ENCODE data around the gene KRT7.

The KRT7 gene

DNA sequence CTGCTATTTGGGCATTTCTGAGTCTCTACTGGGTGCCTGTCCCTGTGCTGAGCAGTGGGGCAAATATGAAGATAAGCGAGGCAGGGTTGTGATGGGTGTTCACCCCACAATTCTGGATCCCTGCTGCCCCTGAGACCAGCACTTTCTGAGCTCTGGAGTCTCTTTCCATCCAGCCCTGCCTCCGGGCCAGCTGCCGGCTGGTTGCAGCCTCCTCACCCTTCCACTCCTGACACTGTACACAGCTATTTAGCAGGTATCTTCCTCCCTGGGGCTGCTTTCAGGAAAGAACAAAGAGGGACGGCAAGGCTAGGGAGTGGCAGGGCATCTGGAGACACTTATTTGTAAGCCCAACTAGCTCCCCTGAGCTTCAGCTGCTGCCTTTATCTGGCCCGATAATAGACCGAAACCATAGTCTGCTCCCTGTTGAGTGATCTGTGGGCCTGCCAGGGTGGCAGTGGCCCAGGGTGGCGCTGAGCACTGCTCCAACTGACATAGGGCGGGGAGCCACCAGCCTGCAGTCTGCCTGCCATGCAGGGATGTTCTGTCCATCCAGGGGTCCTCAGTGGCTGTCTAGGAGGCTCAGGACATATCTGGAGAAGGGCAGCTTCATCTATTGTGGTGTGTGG, 33.6 kb upstream of the KRT7 start:
- no peak for DNase-seq (ENCODE audit: low read depth in 2 of 2)

DNA sequence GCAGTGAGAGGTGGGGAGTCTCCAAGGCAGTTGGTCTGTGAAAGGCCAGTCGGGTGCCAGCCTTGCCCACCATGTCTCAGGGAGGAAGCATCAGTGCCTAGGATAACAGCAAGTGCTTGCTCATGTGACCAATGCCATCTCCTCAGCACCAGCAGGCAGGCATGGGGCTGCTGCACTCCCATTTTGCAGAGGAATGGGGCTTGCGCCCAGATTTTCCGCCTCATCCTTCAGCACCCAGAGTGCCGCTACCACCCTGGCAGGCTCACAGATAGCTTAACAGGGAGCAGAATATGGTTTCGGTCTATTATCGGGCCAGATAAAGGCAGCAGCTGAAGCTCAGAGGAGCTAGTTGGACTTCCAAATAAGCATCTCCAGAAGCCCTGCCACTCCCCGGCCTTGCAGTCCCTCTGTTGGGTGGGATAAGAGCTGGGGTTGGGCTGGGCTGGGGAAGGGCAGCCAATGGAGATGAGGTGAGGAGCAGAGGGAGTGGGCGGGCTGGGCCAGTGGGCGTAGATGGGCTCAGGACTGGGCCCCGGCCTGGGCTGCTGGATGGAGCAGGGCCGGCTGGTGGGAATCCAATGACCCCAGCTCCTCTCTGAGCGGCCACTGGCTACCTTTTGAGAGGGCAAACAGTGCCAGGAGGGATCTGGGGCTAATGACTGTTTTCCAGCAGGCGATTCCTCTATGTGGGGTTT, 32.8 kb upstream of the KRT7 start:
- DNase-seq (ENCODE audit: low read depth in 2 of 2): no peak

GRCh38 chr12:52200781-52201450, 32.1 kb upstream of the KRT7 start:
- DNase-seq (ENCODE audit: low read depth in 2 of 2): no peak

- DNase-seq (ENCODE audit: low read depth in 2 of 2): no peak
These were observed 31.6 kb upstream of the KRT7 start for GRCh38 chr12:52201451-52201839.

DNA sequence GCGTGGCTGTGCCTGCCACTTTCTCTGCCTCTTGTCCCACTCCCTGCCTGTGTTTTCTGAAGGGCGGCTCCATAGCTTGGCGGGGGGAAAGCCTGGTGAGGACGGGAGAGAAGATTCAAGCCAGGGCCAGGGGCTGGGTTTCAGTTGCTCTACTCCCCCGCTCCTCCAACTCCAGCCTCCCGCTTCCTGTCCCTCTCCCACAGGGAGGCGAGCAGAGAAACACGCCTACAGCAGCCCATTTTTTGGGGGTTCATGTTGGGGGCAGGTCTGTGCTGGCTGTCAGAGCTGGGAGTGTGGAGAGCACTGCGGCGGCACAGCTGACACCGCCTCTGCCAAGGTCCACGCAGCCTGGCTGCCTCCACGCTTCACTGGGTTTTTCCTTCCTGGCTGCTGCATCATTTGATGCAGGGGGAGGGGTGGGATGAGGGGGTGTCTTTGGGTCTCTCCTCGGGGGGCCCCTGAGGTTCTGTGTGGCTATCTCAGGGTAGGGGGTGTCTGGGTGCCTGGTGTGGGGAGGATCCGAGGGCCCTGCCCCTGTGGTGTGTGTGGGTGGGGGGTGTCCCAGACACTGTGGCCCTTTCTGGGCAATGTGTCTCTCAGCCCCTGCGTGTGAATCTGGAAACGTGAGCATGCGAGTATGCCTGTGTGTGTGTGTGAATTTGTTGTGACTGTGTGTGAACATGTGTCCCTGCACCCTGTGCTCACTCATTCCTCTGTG, 30.5 kb upstream of the KRT7 start:
- no peak for DNase-seq (ENCODE audit: low read depth in 2 of 2)

DNA sequence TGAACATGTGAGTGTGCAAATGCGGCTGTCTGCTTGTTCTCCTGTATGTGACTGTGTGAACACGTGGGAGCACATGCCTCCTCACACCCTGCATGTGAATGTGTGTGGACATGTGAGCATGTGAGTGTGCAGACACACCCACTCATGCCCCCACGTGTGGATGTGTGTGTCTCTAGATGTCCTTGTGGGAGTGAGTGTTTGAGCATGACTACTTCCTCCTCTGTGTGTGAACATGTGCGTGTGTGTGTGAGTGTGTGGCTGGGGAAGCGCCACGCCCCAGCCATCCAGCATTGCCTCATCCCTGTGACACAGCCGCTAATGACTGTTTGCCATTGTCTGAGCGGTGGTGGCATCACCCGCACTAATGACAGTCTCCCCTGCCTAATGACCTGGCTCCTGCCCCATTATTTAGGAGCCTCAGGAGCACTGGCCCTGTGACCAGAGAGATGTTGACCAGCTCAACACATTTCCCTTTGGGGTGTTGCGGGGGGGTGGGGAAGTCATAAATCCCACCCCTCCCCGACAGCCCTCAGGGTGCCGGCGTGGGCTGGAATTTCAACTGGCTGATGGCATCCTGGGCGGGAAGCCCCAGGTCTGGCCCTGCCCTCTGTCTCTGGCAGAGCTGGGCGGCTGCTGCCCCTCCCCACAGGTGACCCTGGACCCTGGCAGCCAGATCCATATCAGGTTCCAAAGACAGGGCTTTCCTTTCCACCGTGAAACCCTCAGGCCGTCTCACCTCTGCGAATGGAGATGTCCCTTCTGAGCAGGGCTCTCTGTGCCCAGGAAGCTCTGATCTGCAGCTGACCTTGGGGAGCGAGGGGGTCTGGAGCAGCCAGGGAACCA, 29.7 kb upstream of the KRT7 start:
- no peak for DNase-seq (ENCODE audit: low read depth in 2 of 2)

GRCh38 chr12:52204095-52204930, 28.7 kb upstream of the KRT7 start:
- DNase-seq (ENCODE audit: low read depth in 2 of 2): no peak

- no peak for DNase-seq (ENCODE audit: low read depth in 2 of 2)
These were observed 28.0 kb upstream of the KRT7 start for GRCh38 chr12:52204931-52205505.

DNA sequence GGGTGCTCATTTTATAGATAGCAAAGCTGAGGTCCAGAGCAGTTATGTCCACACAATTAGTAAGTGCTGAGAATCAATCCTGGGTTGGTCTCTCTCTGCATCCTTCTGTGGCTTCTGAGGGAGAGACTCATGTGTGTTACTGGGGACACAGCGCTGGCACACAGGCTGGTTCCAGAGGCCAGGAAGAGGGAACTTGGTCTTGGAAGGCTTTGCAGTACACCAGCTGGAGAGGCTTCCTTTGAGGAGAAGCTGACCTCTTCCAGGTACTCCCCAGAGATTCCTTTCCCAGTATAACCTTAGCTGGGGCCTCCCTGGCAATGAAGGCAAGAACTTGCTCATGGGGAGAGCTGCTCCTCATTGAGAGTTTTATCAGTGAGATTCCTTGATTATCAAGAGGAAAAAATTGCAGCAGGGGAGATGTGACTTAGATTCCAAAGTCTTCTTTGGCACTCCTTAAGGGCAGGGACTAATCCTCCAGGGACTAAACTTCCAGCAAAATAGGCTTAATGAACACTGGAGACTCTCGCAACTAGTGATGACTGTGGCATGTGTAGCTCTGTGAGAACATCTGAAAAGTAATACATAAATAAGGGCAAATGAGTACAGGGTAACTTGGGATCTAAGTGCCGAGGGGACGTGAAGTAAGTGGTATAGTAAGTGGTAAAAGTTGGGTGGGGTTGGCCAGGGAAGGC, 27.3 kb upstream of the KRT7 start:
- DNase-seq (ENCODE audit: low read depth in 2 of 2): no peak

DNA sequence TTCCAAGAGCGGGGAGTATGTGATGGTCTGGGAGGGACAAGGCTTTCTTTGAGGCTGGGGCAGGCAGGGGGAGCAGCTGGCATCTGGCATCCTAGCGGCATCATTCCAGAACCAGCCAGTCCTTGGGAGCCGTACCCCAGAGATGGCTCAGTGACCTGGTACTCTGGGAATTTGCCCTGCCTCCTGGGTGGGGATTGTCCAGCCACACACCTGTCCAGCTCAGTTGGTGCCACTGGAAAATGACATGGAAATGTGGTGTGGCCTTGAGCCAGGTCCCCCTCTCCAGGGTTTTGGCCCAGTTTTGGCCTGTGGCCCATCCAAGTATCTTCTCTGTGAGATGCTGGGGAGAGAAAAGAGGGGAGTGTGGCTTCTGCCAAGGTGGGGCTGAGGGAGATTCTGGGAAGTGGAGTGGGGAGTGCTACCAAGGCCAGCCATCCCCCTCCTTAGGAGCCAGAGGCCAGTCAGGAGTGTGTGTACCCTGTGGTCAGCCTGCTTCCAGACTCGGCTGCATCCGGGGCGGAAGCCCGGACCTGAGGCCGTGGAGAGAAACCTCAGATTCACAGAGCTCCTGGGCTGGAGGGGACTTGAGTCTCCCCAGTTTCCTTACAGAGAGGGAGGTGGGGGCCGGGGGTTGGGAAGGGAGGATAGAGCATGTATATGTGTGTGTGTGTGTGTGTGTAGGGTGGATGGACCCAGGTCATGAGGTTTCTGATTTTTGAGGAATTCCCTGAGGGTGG, 26.6 kb upstream of the KRT7 start:
- DNase-seq (ENCODE audit: low read depth in 2 of 2): no peak

GRCh38 chr12:52207106-52207505, 25.9 kb upstream of the KRT7 start:
- DNase-seq (ENCODE audit: low read depth in 2 of 2): no peak

DNA sequence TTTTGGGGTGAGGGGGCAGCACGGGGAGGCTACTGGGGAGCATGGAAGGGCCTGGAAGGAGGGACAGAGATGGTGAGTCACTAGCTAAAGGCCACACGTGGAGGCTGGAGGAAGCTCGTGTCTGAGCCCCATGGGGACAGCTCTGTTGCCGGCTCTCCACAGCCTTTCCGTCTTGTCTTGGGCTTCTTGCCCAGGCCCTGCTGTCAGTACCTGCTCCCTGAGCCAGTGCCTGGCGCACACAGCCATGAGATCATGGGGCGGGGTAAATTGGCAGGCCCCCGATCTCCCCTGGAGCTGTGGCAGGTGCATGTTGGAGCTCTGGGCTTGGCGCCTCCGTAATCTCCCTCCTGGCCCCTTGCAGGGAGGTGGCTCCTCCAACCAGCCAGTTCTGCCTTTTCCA, 25.1 kb upstream of the KRT7 start:
- no peak for DNase-seq (ENCODE audit: low read depth in 2 of 2)

DNA sequence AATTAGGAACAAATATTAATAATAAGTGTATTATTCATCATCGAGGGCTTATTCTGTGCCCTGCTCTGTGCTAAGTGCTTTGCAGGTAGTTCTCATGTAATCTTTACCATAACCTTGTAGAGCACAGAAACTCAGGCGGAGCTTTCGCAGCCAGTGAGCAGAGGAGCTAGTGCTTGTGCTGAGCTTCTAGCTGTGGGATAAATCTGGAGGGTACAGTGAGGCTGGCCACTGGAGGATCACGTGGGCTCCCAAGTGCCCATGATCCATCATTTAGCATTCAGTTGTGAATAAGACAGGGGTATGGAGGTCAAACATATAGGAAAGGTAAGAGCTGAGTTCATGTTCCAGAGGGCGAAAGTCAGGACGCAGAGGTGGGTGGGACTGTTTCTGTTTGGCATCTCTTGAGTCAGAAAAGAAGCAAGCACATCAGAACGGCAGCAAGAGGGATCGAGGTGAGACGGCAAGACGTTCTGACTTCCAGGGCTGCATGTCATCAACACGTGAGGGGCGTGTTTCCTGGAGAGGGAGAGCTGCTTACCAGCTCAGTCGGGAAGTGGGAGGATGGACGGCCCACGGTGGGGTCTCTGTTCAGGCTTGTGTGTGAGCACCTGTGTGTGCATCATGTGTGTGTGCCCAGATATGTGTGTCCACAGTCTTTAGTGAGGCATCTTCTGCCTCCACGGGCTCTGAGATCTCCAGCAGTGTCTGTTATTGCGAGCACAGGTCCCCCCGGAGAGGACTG, 24.4 kb upstream of the KRT7 start:
- DNase-seq (ENCODE audit: low read depth in 2 of 2): no peak

- DNase-seq (ENCODE audit: low read depth in 2 of 2): no peak
These were observed 23.7 kb upstream of the KRT7 start for GRCh38 chr12:52209321-52209720.

DNA sequence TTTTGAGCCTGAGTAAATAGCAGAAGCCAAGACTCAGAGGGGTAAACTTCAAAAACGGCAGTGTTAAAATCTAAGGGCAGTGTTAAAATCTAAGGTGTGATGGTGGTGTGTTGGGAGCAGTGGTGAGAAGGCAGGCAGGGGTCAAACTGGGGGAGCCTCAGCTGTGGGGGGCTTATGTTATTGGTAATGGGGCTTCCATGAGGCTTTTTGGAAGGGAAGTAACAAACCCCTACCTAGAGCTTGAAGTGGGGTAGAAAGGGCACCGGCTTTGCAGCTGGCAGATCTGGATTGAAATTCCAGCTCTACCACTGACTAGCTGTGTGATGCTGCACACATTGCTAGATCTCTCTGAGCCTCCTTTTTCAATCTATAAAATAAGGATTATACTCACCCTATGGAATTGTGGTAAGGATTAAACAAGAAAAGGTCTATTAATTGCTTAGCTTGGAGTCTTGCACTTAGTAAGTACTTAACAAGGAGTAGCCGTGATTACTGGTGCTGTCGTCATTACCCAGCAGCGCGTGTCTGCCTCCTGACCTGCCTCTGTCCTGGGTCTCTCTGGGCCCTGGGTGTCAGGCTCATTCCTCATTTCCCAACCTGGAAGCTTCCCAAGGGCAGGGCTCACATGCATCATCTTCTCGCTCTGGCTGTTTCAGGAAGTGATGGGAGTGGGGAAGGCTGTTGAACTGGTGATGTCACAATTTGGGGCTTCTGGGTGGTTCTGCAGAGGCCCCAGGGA, 22.7 kb upstream of the KRT7 start:
- no peak for DNase-seq (ENCODE audit: low read depth in 2 of 2)

- no peak for DNase-seq (ENCODE audit: low read depth in 2 of 2)
These were observed 22.0 kb upstream of the KRT7 start for GRCh38 chr12:52210925-52211650.
